ENCODE measurements around the gene SPOCD1.

Gene SPOCD1

GRCh38 chr1:31796707-31797106 is 19.1 kb downstream of the SPOCD1 start:
- TF ChIP-seq TEAD4 (IDR thresholded peaks at IDR 0.05) (no peak), YY1 (IDR thresholded peaks at IDR 0.05; ENCODE audit: low read depth) (no peak)
- TF ChIP-seq, protein P1, sequence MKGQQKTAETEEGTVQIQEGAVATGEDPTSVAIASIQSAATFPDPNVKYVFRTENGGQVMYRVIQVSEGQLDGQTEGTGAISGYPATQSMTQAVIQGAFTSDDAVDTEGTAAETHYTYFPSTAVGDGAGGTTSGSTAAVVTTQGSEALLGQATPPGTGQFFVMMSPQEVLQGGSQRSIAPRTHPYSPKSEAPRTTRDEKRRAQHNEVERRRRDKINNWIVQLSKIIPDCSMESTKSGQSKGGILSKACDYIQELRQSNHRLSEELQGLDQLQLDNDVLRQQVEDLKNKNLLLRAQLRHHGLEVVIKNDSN (IDR thresholded peaks at IDR 0.05) = no peak

DNA sequence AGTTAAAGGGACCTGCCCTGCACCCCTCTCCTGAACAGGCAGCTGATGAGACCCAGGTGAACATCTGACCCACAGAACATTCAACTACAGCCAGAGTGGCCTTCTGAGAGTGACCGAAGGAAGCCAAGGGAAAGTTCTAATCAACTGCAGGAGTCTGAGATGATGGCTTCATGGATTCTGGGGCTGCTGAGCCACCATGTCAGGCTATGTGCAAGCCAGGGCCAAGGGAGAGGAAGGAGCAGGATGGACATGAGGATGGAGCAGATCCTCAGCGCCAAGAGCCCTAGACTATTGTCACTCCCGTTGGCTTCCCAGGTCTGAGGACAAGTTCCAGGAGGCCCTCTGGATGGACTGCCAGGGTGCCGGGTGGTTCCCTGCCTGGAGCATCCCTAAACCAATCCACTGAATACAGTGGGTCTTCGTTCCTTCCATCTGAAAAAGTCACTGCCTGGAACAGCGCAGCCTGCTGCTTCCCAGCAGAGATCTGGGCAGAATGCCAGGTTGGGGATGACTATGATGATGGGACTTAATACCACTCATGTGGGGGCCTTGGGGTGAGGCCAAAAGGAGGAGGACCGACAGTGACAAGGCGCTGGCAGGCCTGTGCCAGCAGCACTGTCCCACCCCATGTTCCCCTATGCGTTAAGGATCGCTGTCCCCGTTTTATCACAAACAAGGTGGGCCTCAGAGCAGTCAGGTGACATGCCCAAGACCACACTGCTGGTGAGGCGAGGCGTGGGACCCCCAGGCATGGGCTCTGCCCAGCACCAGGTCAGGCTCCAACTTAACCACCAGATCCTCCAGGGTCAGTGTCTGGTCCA is 19.8 kb downstream of the SPOCD1 start:
- peak; percentile 50; the same call in 1 of the 2 replicates for TF ChIP-seq NFIC (IDR thresholded peaks at IDR 0.05)
- TF ChIP-seq, protein P1 (IDR thresholded peaks at IDR 0.05) = no peak
- TF ChIP-seq, protein P2, sequence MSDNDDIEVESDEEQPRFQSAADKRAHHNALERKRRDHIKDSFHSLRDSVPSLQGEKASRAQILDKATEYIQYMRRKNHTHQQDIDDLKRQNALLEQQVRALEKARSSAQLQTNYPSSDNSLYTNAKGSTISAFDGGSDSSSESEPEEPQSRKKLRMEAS (IDR thresholded peaks at IDR 0.05) = no peak

- TF ChIP-seq RAD21 (IDR thresholded peaks at IDR 0.05; ENCODE audit: low read depth) (no peak), TEAD4 (IDR thresholded peaks at IDR 0.05) (no peak), NFIC (IDR thresholded peaks at IDR 0.05) (no peak), ZBTB7A (IDR thresholded peaks at IDR 0.05; ENCODE audit: low read depth) (no peak), YY1 (IDR thresholded peaks at IDR 0.05; ENCODE audit: low read depth) (no peak), TCF12 (IDR thresholded peaks at IDR 0.05; ENCODE audit: low read depth) (no peak), CEBPB (IDR thresholded peaks at IDR 0.05) (no peak)
Measured at GRCh38 chr1:31795096-31795675, 20.6 kb downstream of the SPOCD1 start.

- TF ChIP-seq ZBTB7A (IDR thresholded peaks at IDR 0.05; ENCODE audit: low read depth) (no peak), YY1 (IDR thresholded peaks at IDR 0.05; ENCODE audit: low read depth) (no peak), EP300 (IDR thresholded peaks at IDR 0.05; ENCODE audit: borderline replicate concordance) (no peak), CEBPB (IDR thresholded peaks at IDR 0.05) (no peak), TAF1 (IDR thresholded peaks at IDR 0.05; ENCODE audit: low read depth) (no peak), FOXM1 (IDR thresholded peaks at IDR 0.05; ENCODE audit: borderline replicate concordance, low read depth) (no peak), CREB1 (IDR thresholded peaks at IDR 0.05; ENCODE audit: low read depth) (no peak), TEAD4 (IDR thresholded peaks at IDR 0.05) (no peak), EGR1 (IDR thresholded peaks at IDR 0.05) (no peak), TCF12 (IDR thresholded peaks at IDR 0.05; ENCODE audit: low read depth) (no peak), NFIC (IDR thresholded peaks at IDR 0.05) (no peak), RAD21 (IDR thresholded peaks at IDR 0.05; ENCODE audit: low read depth) (no peak)
- TF ChIP-seq, protein P2 (IDR thresholded peaks at IDR 0.05) = no peak
- TF ChIP-seq, protein P1 (IDR thresholded peaks at IDR 0.05) = no peak
- TF ChIP-seq, protein P3, sequence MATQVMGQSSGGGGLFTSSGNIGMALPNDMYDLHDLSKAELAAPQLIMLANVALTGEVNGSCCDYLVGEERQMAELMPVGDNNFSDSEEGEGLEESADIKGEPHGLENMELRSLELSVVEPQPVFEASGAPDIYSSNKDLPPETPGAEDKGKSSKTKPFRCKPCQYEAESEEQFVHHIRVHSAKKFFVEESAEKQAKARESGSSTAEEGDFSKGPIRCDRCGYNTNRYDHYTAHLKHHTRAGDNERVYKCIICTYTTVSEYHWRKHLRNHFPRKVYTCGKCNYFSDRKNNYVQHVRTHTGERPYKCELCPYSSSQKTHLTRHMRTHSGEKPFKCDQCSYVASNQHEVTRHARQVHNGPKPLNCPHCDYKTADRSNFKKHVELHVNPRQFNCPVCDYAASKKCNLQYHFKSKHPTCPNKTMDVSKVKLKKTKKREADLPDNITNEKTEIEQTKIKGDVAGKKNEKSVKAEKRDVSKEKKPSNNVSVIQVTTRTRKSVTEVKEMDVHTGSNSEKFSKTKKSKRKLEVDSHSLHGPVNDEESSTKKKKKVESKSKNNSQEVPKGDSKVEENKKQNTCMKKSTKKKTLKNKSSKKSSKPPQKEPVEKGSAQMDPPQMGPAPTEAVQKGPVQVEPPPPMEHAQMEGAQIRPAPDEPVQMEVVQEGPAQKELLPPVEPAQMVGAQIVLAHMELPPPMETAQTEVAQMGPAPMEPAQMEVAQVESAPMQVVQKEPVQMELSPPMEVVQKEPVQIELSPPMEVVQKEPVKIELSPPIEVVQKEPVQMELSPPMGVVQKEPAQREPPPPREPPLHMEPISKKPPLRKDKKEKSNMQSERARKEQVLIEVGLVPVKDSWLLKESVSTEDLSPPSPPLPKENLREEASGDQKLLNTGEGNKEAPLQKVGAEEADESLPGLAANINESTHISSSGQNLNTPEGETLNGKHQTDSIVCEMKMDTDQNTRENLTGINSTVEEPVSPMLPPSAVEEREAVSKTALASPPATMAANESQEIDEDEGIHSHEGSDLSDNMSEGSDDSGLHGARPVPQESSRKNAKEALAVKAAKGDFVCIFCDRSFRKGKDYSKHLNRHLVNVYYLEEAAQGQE (IDR thresholded peaks at IDR 0.05; ENCODE audit: low read depth) = no peak
Measured at GRCh38 chr1:31793586-31794285, 22.1 kb downstream of the SPOCD1 start.

DNA sequence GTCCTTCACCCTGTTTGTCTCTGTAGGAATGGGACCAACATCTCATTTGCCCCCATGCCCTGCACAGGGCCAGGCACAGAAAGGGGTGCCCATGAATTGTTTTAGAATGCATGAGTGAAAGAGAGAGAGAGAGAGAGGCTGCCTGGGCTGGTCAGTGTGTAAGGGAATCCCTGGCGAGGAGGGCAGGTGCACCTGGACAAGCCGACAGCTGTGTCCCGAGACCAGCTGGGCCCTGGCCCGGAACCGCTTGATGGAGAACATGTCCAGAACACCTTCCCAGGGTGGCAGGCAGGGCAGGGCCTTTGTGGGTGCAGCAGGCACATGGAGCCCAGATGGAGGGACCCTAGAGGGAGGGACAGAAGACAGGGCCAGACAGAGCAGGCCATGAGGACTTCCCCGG is 22.7 kb downstream of the SPOCD1 start:
- TF ChIP-seq EGR1 (IDR thresholded peaks at IDR 0.05) (no peak), ZBTB7A (IDR thresholded peaks at IDR 0.05; ENCODE audit: low read depth) (no peak), FOXM1 (IDR thresholded peaks at IDR 0.05; ENCODE audit: borderline replicate concordance, low read depth) (no peak), TCF12 (IDR thresholded peaks at IDR 0.05; ENCODE audit: low read depth) (no peak), YY1 (IDR thresholded peaks at IDR 0.05; ENCODE audit: low read depth) (no peak), TAF1 (IDR thresholded peaks at IDR 0.05; ENCODE audit: low read depth) (no peak), NFIC (IDR thresholded peaks at IDR 0.05) (no peak), EP300 (IDR thresholded peaks at IDR 0.05; ENCODE audit: borderline replicate concordance) (no peak), RAD21 (IDR thresholded peaks at IDR 0.05; ENCODE audit: low read depth) (no peak), CEBPB (IDR thresholded peaks at IDR 0.05) (no peak), CREB1 (IDR thresholded peaks at IDR 0.05; ENCODE audit: low read depth) (no peak), TEAD4 (IDR thresholded peaks at IDR 0.05) (no peak)
- TF ChIP-seq, protein P3 (IDR thresholded peaks at IDR 0.05; ENCODE audit: low read depth) = no peak
- TF ChIP-seq, protein P1 (IDR thresholded peaks at IDR 0.05) = no peak
- TF ChIP-seq, protein P2 (IDR thresholded peaks at IDR 0.05) = no peak

Measured in Ishikawa (cell line).